KOPT-K1 (cell line): ENCODE measurements around the gene FAM153A.
"Not testable (repeated sequence)": the region's sequence is repeated elsewhere in the genome, so short reads cannot be mapped to it uniquely, and the experiment has no call there.

ENCODE experiments used
- H3K27ac ChIP-seq: fragments of 200-600 bp; sonication (generic); 2 replicates; pipeline ENCODE4 v1.5.1; 2016; ENCODE audit warnings: antibody characterized with exemption, mild to moderate bottlenecking, low read depth, low read length; ENCODE audit not compliant: poor library complexity, severe bottlenecking
- H3K36me3 ChIP-seq: fragments of 200-600 bp; sonication (generic); 2 replicates; pipeline ENCODE4 v1.5.1; 2017; ENCODE audit warnings: antibody characterized with exemption, mild to moderate bottlenecking, low read length, moderate library complexity; ENCODE audit not compliant: insufficient read depth
- H3K9me3 ChIP-seq: fragments of 200-600 bp; sonication (generic); 2 replicates; pipeline ENCODE4 v1.5.1; 2017; ENCODE audit warnings: antibody characterized with exemption, low read length, mild to moderate bottlenecking; ENCODE audit not compliant: insufficient read depth, poor library complexity, severe bottlenecking

Gene FAM153A

DNA sequence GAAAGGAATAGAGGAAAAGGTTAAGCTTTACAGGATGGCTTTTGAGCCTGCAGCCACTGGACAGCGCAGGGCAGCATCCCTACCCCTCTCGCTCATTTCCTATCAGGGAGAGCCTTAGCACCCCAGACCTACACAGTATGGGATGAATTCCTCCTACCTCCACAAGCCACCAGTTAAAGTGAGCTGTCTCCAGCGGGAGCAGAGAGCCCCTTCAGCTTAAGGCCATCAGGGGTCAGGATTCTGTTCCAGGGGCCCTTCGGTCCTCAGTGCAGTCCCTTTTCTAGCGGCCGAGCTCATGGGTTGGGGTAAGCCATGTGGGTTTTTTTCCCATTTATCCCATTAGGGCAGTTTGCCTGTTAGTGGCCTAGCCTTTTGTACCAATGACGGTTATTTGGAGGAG is 89.7 kb downstream of the FAM153A start:
- H3K27ac ChIP-seq, H3K36me3 ChIP-seq, H3K9me3 ChIP-seq: not testable (repeated sequence)

DNA sequence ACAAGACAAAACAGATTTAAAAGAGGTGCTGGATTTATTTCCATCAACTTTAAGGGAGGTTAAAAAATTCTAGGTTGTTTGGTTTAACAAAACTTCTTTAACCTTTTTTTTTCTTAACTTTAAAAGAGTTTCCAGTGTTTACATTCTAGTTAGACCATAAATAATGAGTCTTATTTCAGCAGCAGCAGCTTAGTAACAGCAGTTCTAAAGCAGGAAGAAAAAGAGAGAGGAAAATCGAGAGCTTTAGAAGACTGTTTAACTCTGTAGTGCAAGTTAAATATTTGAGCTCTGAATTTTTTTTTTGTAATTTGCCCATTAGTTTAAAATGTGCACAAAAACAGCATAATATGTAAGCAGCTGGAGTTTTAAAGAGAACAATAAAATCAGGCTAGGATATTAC is 90.2 kb downstream of the FAM153A start:
- H3K27ac ChIP-seq, H3K36me3 ChIP-seq, H3K9me3 ChIP-seq: not testable (repeated sequence)

GRCh38 chr5:177689011-177689610 is 93.6 kb downstream of the FAM153A start:
- not testable (repeated sequence) for H3K36me3 ChIP-seq, H3K27ac ChIP-seq

DNA sequence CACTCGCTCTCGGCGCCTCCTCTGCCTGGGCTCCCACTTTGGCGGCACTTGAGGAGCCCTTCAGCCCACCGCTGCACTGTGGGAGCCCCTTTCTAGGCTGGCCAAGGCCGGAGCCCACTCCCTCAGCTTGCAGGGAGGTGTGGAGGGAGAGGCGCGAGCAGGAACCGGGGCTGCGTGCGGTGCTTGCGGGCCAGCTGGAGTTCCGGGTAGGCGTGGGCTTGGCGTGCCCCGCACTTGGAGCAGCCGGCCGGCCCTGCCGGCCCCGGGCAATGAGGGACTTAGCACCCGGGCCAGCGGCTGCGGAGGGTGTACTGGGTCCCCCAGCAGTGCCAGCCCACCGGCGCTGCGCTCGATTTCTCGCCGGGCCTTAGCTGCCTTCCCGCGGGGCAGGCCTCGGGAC is 94.6 kb downstream of the FAM153A start:
- not testable (repeated sequence) for H3K36me3 ChIP-seq, H3K9me3 ChIP-seq, H3K27ac ChIP-seq

More at GRCh38 chr5:177689011-177689610, 93.6 kb downstream of the FAM153A start:
- not testable (repeated sequence) for H3K9me3 ChIP-seq

GRCh38 chr5:177681920-177682319 is 100.8 kb downstream of the FAM153A start:
- not testable (repeated sequence) for H3K9me3 ChIP-seq, H3K36me3 ChIP-seq, H3K27ac ChIP-seq
